Activated CD4-positive, alpha-beta T cell treated with anti-CD3 and anti-CD28 coated beads, Interleukin-2, amount 10 ng/mL, durations not matched to agents 7 days and 5 days (primary cell): Measurements from ENCODE around the gene CLDN5. TPM values are rescaled to one million over a fixed set of nuclear protein-coding genes. Genes with fewer than 3 reads are reported as not detected.
A peak's percentile ranks its signal among the peaks of the same experiment; 100 is the strongest.

Experiments
- CTCF ChIA-PET: fragments of 350-600 bp; sonication (Branson Sonifier 250); formaldehyde crosslinking; loops from one replicate; lab custom pipeline; 2021; ENCODE audit warnings: antibody characterized with exemption; lab: Charles Lee
- POLR2A ChIA-PET: fragments of 350-600 bp; sonication (Branson Sonifier 250); formaldehyde crosslinking; loops from one replicate; lab custom pipeline; 2021; ENCODE audit warnings: antibody characterized with exemption; lab: Charles Lee
- DNase-seq: peaks from one replicate; pipeline ENCODE4 v3.0.0-alpha.2; 2020
- H3K27ac Mint-ChIP-seq: one replicate; pipeline ENCODE4 v1.8.0; 2021; ENCODE audit warnings: mild to moderate bottlenecking, moderate library complexity, mixed read lengths
- H3K27me3 Mint-ChIP-seq: one replicate; pipeline ENCODE4 v1.8.0; 2021; ENCODE audit warnings: mixed read lengths
- H3K36me3 Mint-ChIP-seq: one replicate; pipeline ENCODE4 v1.8.0; 2021; ENCODE audit warnings: low read depth, mixed read lengths
- H3K4me1 Mint-ChIP-seq: one replicate; pipeline ENCODE4 v1.8.0; 2021; ENCODE audit warnings: mixed read lengths
- H3K4me3 Mint-ChIP-seq: one replicate; pipeline ENCODE4 v1.8.0; 2021; ENCODE audit warnings: mild to moderate bottlenecking, moderate library complexity, mixed read lengths
- H3K9me3 Mint-ChIP-seq: one replicate; pipeline ENCODE4 v1.8.0; 2021; ENCODE audit warnings: mixed read lengths
- total RNA-seq, 2 experiments: library from RNA; stranded (reverse); gene quantifications; one replicate each; pipeline ENCODE4 v1.2.3, GENCODE V29; 2021

Gene CLDN5
- total RNA-seq, 2 experiments from 2014 or later, result 0.25 to 0.40 TPM

- POLR2A ChIA-PET, result no interaction called here
- DNase-seq, result no peak
- H3K36me3 Mint-ChIP-seq, result peaks cover 4% of the 10 kb centered on the region
- H3K4me1 Mint-ChIP-seq, result peaks cover 17% of the 10 kb centered on the region
- H3K4me3 Mint-ChIP-seq, result no peak overlapping the region
- no peaks in the 10 kb centered on the region for H3K9me3 Mint-ChIP-seq
- CTCF ChIA-PET, result no interaction called here
- H3K27ac Mint-ChIP-seq, result no peak overlapping the region
- H3K27me3 Mint-ChIP-seq, result peaks cover 32% of the 10 kb centered on the region
Observed at GRCh38 chr22:19525666-19526065, 1.5 kb upstream of the CLDN5 start.

GRCh38 chr22:19525116-19525660 is 978 bp upstream of the CLDN5 start:
- Mint-ChIP-seq H3K4me1 (peaks cover 17% of the 10 kb centered on the region), H3K27ac (no peak overlapping the region), H3K27me3 (peaks cover 28% of the 10 kb centered on the region), H3K4me3 (no peak overlapping the region), H3K36me3 (peaks cover 4% of the 10 kb centered on the region), H3K9me3 (no peaks in the 10 kb centered on the region)
- ChIA-PET POLR2A (no interaction called here), CTCF (no interaction called here)
- no peak for DNase-seq

GRCh38 chr22:19523240-19524169 is 705 bp downstream of the CLDN5 start:
- no peak overlapping the region for H3K27ac Mint-ChIP-seq
- H3K9me3 Mint-ChIP-seq, result no peaks in the 10 kb centered on the region
- peak overlapping the region; percentile 52 for H3K4me3 Mint-ChIP-seq
- H3K27me3 Mint-ChIP-seq, result peaks cover 28% of the 10 kb centered on the region
- POLR2A ChIA-PET, result interaction anchor here (0.6 kb wide), 1 partner anchor 46 kb away, joined by 3 read pairs; no protein-coding TSS in a partner anchor
- CTCF ChIA-PET, result no interaction called here
- no peak for DNase-seq
- peaks cover 4% of the 10 kb centered on the region for H3K36me3 Mint-ChIP-seq
- H3K4me1 Mint-ChIP-seq, result peaks cover 17% of the 10 kb centered on the region

GRCh38 chr22:19522881-19523239 is 1.4 kb downstream of the CLDN5 start:
- H3K4me1 Mint-ChIP-seq, result peaks cover 17% of the 10 kb centered on the region
- peak overlapping the region; percentile 30 for H3K4me3 Mint-ChIP-seq
- POLR2A ChIA-PET, result interaction anchor here (0.6 kb wide), 1 partner anchor 45 kb away, joined by 3 read pairs; no protein-coding TSS in a partner anchor
- peaks cover 4% of the 10 kb centered on the region for H3K36me3 Mint-ChIP-seq
- no peaks in the 10 kb centered on the region for H3K9me3 Mint-ChIP-seq
- peaks cover 28% of the 10 kb centered on the region for H3K27me3 Mint-ChIP-seq
- no peak overlapping the region for H3K27ac Mint-ChIP-seq
- DNase-seq, result no peak
- CTCF ChIA-PET, result no interaction called here

DNA sequence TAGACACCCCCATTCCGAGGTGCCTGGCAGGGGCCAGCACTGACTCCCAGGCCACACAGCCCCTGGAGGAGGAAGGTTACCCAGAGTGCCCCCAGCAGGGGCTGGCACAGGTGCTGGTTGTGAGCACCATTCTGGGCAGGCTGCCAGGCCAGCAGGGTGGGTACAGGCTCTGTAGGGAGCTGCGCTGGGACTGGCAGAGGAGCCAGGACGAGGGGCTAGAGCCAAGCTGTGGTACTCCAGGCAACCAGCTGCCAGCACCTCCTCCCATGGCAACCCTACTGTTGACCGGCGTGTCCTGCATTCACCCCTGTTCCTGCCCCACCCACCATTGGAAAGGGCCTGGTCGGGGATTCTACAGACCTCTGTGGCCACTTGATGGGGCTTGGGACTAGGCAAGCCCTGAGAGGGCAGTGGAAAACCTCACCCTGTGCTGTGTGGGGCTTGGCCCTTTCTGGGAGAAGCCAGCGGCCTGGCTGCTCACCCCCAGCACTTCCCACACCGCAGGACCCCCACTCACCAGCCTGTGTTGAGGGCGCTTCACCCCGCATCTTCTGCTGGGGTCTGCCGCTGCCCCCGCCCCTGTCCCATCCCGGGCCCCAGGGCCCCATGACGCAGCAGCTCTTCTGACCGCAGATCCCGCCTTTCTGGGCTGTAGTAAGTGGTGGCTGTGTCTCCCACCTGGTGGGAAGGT is 1.9 kb downstream of the CLDN5 start:
- Mint-ChIP-seq H3K27me3 (peaks cover 28% of the 10 kb centered on the region), H3K36me3 (peaks cover 4% of the 10 kb centered on the region), H3K9me3 (no peaks in the 10 kb centered on the region), H3K4me1 (peaks cover 17% of the 10 kb centered on the region), H3K4me3 (no peak overlapping the region), H3K27ac (no peak overlapping the region)
- ChIA-PET CTCF (interaction anchor here (1.4 kb wide), 1 partner anchor 43 kb away, joined by 3 read pairs; no protein-coding TSS in a partner anchor), POLR2A (no interaction called here)
- no peak for DNase-seq

DNA sequence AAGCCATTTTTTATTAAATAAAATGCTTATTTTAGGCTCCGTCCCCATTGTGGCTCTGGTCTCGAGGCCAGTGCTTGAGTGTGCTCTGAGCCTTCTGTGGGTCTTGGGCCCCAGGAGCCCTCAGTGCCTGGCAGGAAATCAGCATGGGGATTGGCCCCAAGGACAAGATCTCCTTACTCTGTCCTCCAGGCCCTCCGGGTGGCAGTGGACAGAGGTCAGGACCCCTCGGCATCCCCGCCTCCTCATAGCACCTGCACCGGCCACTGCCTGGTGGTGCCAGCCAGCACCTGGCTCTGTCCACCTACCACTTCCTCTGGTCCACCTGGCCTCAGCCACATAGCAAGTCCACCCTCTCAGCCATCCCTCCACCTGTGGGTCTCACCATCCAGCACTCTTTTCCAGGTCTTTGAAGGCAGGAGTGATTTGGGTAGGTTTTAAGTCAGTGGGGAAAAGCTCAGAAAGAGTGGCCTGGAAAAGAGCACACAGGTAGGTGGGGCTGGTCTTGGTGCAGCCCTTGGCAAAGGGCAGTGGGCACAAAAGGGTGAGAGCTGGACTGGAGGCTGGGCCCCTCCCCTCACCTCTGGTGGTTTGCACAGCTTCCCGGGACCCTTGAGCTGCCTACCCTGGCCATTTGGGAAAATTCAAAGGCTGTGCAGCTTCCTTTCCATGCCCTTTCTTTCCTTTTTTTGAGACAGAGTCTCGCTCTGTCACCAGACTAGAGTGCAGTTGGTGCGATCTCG is 3.5 kb downstream of the CLDN5 start:
- no peak for DNase-seq
- Mint-ChIP-seq H3K9me3 (no peaks in the 10 kb centered on the region), H3K27me3 (peaks cover 19% of the 10 kb centered on the region), H3K4me1 (peaks cover 17% of the 10 kb centered on the region), H3K27ac (no peak overlapping the region), H3K4me3 (no peak overlapping the region), H3K36me3 (peaks cover 5% of the 10 kb centered on the region)
- ChIA-PET CTCF (interaction anchor here (0.5 to 1.4 kb wide), 2 partner anchors 44 to 100 kb away, joined by 3 read pairs; no protein-coding TSS in a partner anchor), POLR2A (no interaction called here)

DNA sequence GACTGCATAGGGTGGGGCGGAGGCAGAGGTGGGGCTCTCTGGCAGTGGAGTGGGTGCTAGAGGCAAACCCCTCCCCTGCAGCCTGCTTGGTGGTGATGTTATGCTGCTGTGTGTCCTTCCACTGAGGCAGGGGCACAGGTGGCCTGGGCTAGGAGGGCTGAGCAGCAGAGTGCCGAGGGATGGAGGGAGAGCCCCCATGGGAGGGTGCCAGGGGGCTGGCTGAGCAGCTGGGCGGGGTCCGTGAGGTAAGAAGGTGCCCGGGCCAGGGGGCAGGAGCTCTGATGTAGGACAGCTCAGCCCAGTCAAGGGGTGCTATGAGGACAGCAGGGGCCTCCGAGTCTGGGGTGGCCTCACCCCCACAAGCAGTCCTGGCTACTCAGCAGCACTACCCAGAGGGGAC is 4.2 kb downstream of the CLDN5 start:
- H3K9me3 Mint-ChIP-seq, result no peaks in the 10 kb centered on the region
- CTCF ChIA-PET, result no interaction called here
- H3K27me3 Mint-ChIP-seq, result peaks cover 16% of the 10 kb centered on the region
- no peak overlapping the region for H3K27ac Mint-ChIP-seq
- POLR2A ChIA-PET, result no interaction called here
- peaks cover 11% of the 10 kb centered on the region for H3K36me3 Mint-ChIP-seq
- DNase-seq, result no peak
- no peak overlapping the region for H3K4me3 Mint-ChIP-seq
- H3K4me1 Mint-ChIP-seq, result peaks cover 16% of the 10 kb centered on the region

GRCh38 chr22:19519041-19519926 is 4.9 kb downstream of the CLDN5 start:
- CTCF ChIA-PET, result interaction anchor here (0.8 to 1.0 kb wide), 2 partner anchors 9 to 12 kb away, joined by 3 to 4 read pairs; no protein-coding TSS in a partner anchor

DNA sequence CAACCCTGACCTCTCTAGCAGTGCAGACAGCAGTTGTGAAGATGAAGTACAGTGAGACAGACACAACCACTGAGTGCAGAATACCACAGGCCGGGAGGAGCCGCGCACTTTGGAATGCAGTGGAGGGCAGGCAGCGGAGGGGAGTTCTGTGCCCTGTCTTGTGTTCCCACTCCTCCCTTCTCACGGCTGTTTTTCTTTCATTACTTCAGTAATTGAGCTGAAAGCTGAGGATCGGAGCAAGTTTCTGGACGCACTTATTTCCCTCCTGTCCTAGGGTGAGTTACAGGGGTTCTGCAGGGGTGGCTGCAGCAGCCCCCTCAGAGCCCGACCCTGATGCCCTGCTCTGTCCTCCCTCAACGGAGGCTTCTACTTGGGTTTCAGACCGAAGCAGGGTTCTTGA is 5.6 kb downstream of the CLDN5 start:
- Mint-ChIP-seq H3K4me3 (no peak overlapping the region), H3K36me3 (peaks cover 22% of the 10 kb centered on the region), H3K27ac (no peak overlapping the region), H3K9me3 (no peaks in the 10 kb centered on the region), H3K4me1 (peaks cover 14% of the 10 kb centered on the region), H3K27me3 (peaks cover 7% of the 10 kb centered on the region)
- CTCF ChIA-PET, result interaction anchor here (0.8 to 1.0 kb wide), 2 partner anchors 10 to 11 kb away, joined by 3 to 4 read pairs; no protein-coding TSS in a partner anchor
- POLR2A ChIA-PET, result no interaction called here
- DNase-seq, result no peak

More at GRCh38 chr22:19519041-19519926, 4.9 kb downstream of the CLDN5 start:
- Mint-ChIP-seq H3K27me3 (peaks cover 11% of the 10 kb centered on the region), H3K9me3 (no peaks in the 10 kb centered on the region), H3K4me3 (no peak overlapping the region), H3K27ac (no peak overlapping the region), H3K4me1 (peaks cover 18% of the 10 kb centered on the region), H3K36me3 (peaks cover 16% of the 10 kb centered on the region)
- POLR2A ChIA-PET, result no interaction called here
- no peak for DNase-seq

- peaks cover 27% of the 10 kb centered on the region for H3K36me3 Mint-ChIP-seq
Observed at GRCh38 chr22:19517919-19518611, 6.1 kb downstream of the CLDN5 start.

DNA sequence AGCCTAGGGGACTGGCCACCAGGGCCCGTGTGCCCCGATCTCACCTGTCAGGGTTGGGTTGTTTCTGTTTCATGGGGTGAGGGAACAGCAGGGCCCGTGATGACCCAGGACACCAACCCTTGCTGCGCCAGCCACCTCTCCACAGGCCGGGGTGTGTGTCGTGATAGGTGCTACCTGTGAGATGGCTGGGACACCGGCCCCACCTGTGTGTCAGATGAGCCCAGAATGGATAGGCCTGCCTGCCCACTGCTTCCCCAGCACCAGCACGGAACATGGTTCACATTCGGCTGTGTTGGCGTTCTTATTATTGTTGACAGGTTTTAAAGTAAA is 7.1 kb downstream of the CLDN5 start:
- no peaks in the 10 kb centered on the region for H3K9me3 Mint-ChIP-seq
- ChIA-PET CTCF (no interaction called here), POLR2A (no interaction called here)
- H3K27ac Mint-ChIP-seq, result no peak overlapping the region
- no peaks in the 10 kb centered on the region for H3K27me3 Mint-ChIP-seq
- DNase-seq, result no peak
- no peak overlapping the region for H3K4me3 Mint-ChIP-seq
- H3K36me3 Mint-ChIP-seq, result peaks cover 36% of the 10 kb centered on the region
- peaks cover 5% of the 10 kb centered on the region for H3K4me1 Mint-ChIP-seq

More at GRCh38 chr22:19517919-19518611, 6.1 kb downstream of the CLDN5 start:
- Mint-ChIP-seq H3K9me3 (no peaks in the 10 kb centered on the region), H3K27ac (no peak overlapping the region), H3K4me1 (peaks cover 10% of the 10 kb centered on the region), H3K27me3 (peaks cover 4% of the 10 kb centered on the region), H3K4me3 (no peak overlapping the region)
- ChIA-PET POLR2A (no interaction called here), CTCF (interaction anchor here (0.8 to 1.0 kb wide), 2 partner anchors 10 to 11 kb away, joined by 3 to 4 read pairs; no protein-coding TSS in a partner anchor)
- no peak for DNase-seq
